ENCODE results near the gene SERPIND1. TPM values are rescaled to one million over a fixed set of nuclear protein-coding genes. Genes with fewer than 3 reads are reported as not detected.
A peak's percentile ranks its signal among the peaks of the same experiment; 100 is the strongest.
"Not testable (repeated sequence)": the region's sequence is repeated elsewhere in the genome, so short reads cannot be mapped to it uniquely, and the experiment has no call there.

SERPIND1 gene, protein sequence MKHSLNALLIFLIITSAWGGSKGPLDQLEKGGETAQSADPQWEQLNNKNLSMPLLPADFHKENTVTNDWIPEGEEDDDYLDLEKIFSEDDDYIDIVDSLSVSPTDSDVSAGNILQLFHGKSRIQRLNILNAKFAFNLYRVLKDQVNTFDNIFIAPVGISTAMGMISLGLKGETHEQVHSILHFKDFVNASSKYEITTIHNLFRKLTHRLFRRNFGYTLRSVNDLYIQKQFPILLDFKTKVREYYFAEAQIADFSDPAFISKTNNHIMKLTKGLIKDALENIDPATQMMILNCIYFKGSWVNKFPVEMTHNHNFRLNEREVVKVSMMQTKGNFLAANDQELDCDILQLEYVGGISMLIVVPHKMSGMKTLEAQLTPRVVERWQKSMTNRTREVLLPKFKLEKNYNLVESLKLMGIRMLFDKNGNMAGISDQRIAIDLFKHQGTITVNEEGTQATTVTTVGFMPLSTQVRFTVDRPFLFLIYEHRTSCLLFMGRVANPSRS
- 1 to 10 TPM; 2.0 to 3.8 (median 3.5) TPM for polyA plus RNA-seq (ENCODE audit: insufficient read length in 4 of 4)

DNA sequence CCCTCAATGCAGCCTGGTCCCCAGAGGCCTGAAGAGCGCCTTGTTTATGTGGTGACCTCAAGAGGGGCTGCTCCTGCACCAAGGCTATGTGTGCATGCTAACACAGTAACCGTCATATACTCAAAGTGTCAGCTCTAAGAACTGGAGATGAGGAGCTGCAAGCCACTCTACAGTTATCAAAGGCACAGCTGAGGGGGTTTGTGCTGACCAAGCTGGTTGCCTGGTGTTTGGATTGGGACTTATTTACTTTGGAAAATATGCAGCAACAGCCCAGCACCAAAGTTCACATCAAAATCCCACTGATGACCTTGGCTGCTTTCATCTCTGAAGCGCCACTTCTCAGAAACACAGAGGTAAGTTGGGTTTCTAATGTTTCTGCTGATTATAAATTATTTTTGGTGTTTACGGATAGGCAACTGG is at the start of gene SERPIND1:
SERPIND1 (plus strand) TSS at position 321 of the 420 bp plus-strand sequence. CDS start 5,200 bp downstream, outside the sequence.
- DNase-seq (ENCODE audit: low read depth in 4 of 4, low spot score in 3 of 4): no peak

DNA sequence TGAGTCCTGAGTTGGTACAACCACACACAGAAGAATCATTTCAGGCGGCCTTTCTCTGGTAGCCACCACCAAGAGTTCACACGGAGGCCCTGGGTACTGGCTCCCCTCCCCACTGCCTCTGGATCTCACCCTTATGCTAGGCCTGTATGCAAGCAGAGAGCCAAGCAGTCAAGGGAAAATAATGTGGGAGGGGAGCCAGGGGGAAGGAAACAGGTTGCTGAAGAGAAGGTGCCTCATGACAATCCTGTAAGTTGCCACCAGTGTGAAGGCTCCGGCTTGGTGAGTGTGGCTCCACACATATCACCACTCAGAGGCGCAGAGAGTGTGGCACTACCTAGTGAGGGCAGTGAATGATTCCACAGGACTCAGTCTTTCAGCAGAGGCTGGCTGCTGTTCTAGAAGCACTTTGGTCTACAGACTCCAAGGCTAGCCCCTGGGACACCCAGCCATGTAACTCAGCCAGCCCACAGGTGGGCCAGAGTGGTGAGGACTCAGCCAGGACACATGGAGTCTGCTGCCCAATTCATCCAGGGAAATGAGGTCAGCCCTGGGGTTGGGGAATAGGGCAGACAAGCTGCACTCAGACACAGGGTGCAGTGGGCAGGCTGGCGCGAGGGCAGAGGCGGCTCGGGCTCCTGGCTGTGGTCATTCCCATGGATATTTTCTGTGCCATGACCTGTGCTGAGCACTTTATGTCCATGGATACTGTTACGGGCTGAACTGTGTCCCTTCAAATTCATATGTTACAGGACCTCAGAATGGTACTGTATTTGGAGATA is 49.0 kb upstream of the SERPIND1 start:
- DNase-seq (ENCODE audit: low read depth in 4 of 4, low spot score in 3 of 4): no peak

DNA sequence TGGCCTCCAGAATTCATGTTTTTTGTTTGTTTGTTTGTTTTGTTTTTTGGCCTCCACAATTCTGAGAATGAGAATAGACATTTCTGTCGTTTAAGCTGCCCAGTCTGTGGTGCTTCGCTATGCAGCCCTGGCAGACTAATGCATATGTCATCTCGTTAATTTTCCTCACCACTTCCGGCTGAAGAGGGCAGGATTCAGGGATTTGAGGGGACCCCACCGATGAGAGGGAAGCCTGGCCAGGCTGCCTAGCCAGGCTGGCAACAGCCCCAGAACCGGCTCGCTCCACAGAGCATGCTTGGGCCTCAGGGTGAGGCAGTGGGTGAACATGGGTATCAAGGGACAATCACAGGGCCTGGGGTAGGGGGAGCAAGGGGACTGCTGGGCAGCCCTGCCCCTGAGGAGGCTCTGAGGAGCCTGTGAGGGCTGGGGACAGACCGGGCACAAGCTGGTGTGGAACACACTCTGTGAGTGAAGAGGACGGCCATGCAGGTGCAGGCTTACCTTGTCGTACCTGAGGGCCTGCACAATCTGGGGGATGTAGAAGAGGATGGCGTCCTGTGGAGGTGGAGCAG is 47.8 kb upstream of the SERPIND1 start:
- no peak for DNase-seq (ENCODE audit: low read depth in 4 of 4, low spot score in 3 of 4)

DNA sequence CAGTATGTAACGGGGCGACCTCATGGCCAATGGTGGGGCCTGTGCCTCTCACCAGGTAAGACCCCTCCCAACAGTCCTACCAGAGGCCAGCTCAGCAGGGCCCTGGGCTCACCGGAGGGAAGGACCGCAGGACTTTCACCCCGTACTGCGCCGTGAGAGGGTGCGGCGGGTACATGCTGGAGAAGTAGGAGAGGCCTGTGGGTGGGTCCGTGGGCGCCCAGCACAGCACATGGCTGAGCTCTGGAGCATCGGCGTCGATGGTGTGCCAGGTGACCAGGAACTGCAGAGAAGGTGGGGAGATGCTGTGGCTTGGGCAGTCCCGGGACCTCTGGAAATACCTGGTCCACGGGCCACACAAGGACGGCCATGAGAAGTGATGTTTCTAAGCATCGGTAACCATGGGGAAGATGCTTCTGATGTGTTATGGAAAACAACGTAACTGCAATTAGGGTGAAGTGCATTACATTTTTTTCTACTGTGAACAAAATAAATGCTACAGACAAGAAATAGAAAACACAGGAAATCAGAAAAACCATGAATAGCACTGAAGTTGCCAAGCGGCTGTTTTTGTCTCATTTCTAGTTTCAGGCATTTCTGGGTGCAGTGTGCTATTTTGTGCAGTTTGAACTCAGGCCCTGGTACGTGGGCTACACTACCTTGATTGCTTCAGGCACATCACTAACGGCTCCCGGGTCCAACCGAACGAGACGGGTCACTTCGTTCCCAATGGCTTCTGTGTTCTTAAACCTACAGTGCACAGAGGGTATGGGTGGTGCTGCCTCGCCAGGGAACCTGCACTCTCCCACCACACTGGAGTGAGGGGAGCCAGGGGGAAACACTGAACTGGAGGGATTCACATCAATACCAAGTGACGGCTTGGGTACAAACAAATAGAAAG is 46.5 kb upstream of the SERPIND1 start:
- DNase-seq (ENCODE audit: low read depth in 4 of 4, low spot score in 3 of 4): no peak

DNA sequence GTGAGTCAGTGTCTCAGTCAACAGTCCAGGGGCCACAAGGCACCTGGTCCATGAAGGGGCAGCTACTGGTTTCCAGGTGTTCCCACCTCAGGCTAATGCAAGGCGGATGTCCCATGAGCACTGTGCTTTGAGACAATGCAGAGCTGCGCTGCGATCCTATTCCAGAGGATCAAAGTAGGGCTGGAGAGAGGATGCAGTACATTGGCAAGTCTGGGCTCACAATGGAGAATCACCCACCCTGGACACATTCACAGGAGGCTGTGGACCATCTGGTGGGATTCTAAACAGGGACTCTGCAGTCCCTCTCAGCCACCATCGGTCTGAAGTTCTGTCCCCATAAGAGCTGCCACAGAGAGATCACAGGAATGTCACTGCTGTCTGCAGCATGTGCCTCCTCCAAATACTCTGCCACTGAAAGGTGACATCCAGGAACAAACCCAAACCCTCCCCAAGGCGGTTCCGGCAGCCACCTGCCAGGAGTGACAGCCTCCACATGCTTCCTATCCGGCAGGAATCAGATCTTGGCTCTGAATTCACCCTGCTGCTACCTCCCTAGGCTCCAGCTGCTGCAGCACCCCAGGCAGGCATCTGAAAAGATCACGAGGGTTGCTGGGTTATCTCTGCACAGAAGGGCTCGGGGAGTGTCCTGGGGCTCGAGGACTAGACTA is 45.3 kb upstream of the SERPIND1 start:
- no peak for DNase-seq (ENCODE audit: low read depth in 4 of 4, low spot score in 3 of 4)

DNA sequence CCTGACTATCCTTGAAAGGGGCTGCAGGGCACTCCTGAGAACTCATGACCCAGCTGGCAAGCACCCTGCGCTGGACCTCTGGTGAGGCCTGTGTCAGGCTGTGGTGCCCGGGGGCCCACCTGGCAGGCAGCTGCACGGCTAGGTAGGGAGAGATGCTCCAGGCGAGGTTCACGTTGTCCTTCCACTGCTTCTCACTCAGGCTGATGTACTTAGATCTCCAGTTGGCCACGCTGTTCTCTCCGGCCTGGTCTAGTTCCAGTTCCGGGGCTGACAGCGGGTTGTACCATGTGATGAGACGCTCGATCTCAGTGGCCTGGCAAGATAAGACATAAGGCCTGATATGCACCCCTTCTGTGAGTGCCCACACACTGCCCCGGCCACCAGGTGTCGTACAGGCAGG is 44.7 kb upstream of the SERPIND1 start:
- no peak for DNase-seq (ENCODE audit: low read depth in 4 of 4, low spot score in 3 of 4)

DNA sequence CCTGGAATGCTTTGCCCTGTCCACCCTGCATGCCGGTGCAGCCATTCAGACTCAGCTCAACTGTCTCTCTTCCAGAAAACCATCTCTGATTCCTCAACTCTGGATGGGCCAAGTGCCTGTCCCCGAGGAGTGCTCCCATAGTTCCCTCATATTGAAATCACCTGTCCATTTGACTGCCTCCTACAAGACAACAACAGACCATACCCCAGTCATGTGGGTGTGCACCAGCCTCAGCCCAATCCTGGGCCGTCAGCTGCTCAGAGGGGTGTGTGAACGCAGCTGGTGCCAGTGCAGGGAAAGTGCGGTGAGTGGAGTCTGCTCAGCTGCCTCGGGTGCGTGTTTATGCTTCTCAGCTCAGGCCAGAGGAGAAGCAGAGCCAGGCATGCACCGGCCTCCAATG is 41.5 kb upstream of the SERPIND1 start:
- DNase-seq (ENCODE audit: low read depth in 4 of 4, low spot score in 3 of 4): not testable (repeated sequence)

DNA sequence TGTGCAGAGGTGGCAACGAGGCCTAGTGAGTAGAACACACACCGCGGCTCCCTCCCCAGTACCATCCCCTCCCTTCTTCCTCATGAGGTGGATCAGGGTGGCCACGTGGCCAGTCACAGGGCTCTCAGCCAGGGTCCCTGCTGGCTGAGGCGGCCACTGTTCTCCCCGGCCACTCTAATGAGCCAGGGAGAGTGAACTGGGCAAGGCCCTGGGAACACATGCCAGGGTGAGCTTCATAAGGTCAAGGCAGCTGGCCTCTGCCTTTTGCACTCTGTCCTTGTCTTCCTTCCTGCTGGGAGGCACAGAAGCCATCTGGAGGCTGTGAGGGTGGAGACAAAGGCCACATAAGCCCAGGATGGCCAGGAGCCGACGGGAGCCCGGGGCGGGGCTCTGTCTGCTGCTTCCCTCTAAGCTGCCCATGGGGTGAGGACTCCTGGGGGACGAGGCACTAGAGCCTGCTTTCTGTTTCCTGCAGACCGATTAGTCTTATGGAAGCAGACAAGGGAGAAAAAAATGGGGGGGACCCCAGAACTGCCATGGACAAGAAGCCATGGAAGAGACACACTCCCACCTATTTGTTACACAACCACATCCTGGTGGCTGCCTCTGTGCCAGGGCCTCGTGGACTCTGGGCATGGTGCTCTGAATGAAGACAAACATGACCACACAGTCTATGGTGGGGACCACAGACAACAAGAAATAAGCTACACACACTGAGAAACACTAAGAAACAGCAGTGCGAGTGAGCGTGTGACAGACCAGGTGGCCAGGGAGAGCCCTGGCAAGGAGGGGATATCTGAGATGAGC is 38.4 kb upstream of the SERPIND1 start:
- not testable (repeated sequence) for DNase-seq (ENCODE audit: low read depth in 4 of 4, low spot score in 3 of 4)

DNA sequence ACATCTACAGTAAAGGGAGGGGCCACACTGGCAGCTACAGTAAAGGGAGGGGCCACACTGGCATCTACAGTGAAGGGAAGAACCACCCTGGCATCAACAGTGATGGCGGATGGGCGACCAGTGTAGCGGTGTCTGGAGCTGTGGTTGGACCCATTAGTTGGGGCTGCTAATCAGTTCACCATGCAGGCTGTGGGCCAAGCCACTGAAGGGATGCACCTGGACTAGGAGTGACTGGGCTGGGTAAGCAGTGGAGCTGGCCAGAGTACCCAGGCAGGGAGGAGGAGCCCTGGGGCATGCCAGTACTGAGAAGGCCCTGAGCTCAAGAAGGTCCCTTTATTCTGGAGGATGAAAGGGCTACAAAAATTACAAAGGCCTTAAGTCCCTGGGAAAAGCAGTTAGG is 37.0 kb upstream of the SERPIND1 start:
- DNase-seq (ENCODE audit: low read depth in 4 of 4, low spot score in 3 of 4): not testable (repeated sequence)

DNA sequence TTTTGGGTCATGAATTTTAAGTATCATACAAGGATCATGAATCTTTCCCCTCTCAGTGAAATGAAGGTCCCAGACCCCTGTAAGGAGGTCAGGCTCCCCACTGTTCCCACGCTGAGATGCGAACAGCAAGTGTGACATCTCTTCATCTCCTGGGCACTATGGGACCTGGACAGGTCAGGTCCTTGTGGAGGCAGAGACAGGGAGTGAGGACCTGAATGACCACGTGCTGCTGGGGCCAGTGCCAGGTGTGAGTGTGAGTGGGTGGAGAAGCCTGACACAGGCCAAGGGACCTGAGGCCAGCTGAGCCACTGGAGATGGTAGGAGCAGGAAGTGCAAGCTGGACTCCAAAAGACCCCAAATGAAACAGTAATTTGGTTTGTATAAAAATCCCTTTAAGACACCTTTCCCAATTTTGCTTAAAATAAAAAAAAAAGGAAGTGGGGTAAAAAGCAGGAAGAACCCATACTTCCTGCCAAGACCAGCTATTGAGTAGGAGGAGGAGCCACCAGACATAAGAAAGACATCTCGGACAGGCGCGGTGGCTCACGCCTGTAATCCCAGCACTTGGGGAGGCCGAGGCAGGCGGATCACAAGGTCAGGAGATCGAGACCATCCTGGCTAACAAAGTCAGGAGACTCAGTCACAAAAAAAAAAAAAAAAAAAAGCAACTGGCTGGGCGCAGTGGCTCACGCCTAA is 35.4 kb upstream of the SERPIND1 start:
- DNase-seq (ENCODE audit: low read depth in 4 of 4, low spot score in 3 of 4): no peak

DNA sequence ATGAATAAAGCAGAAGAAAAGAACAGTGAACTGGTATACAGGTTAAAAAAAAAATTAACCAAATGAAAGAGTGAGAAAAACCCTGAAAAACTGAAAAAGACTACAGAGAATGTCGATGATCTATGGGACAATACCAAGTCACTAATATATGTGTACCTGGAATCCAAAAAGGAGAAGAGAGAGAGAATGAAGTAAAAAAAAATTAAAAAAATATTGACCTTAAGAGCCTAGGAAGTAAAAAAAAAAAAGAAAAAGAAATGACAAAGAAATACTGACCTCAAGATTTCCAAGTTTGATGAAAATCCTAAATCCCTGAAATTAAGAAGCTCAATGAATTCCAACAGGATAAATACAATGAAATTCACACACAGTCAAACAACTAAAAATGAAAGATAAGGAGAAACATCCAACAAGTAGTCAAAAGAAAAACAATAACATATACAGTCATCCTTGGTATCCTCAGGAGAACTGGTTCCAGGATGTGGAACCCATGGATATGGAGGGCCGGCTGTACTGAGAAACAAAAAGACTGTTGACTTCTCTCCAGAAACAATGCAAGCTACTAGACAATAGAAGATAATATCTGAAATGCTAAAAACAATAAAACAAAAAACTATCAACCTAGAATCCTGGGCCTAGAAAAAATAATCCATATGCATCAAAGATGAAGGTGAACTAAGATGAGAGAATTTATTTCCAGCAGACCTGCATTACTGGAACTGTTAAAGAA is 33.5 kb upstream of the SERPIND1 start:
- no peak for DNase-seq (ENCODE audit: low read depth in 4 of 4, low spot score in 3 of 4)

DNA sequence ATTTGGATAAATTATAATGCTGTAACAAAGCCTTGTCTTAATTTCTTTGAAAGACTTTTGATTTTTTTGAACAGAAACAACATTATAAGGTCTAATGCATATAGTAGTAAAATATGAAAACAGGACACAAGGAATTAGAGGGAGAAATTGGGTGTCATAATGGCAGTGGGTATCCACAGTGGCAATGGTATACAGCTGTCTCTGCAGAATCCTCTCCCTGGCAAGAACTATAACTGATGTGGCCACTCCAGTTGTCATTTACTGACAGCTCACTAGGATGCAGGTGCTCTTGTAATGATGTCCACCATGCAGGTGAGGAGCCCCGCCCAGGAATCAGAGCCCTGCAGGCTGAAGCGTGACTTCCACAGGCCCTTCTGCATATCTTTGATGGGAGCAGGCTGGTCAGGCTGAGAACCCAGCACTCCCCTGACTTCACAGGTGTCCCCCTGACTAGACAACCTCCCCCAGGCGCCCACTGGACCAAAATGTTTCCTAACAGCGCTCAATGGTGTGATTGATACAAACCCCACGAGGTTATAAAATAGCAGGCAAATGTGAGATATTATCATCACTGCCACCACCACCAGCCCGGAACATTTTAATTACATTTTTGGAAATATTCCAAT is 32.8 kb upstream of the SERPIND1 start:
- DNase-seq (ENCODE audit: low read depth in 4 of 4, low spot score in 3 of 4): no peak

DNA sequence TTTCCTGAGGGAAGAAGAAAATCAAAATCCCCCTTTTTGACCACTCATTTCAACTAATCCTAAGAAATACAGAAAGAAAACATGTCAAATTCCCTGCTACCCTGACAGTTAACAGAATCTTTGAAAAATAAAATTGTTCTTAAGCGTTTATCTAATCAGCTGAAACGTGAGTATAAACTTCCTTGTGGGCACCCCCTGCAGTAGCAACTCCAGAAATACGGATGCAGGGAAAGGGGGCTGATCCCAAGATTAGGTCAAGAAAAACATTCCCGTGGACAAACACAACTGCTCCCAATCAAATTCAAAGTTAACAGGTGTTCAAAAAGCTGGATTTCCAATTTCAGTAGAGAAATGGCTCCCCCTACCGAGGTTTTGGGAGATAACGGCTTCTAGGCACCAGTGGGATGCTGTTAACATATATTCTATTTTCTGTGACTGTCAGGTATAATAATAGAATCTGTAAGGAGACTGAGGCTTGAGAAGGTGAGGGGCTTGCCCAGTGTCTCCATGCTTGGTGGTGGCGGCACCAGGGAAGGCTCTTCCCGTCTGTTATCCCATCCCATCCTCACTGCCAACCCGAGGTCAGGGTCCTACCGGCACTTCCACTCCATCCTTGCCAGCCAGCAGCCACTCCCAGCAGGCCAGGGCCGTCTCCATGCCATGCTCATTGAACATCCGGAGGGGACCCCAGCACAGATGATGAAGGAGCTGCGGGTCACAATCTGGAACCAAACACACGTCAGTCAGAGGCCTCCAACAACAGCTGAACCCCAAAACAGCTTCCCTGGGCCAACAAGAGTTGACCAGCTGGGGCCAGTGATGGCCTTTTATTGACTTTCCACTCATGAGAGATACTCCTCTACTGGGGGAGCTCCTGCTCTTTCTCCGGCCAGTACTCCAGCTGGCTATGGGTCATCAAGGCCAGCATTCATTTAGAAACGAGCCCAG is 32.0 kb upstream of the SERPIND1 start:
- peak in 1 of 4 donors; percentile 15 for DNase-seq (ENCODE audit: low read depth in 4 of 4, low spot score in 3 of 4)

DNA sequence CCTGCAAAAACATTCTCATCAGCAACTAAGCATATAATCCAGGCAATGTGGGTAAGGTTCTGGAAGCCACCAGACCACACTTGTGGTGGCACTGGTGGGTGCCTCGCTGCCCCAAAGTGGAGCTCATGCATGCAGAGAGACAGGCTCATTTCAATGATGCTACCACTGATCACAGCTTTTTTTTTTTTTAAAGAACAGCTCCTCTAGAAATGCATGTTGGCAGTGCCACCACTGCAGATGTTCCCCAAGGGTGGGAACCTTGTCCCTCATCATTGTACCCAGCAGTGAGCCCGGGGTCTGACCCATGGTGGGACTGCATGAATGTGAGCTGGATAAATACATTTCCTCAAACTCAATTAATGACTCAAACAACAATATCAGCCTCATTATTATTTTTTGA is 31.1 kb upstream of the SERPIND1 start:
- no peak for DNase-seq (ENCODE audit: low read depth in 4 of 4, low spot score in 3 of 4)

DNA sequence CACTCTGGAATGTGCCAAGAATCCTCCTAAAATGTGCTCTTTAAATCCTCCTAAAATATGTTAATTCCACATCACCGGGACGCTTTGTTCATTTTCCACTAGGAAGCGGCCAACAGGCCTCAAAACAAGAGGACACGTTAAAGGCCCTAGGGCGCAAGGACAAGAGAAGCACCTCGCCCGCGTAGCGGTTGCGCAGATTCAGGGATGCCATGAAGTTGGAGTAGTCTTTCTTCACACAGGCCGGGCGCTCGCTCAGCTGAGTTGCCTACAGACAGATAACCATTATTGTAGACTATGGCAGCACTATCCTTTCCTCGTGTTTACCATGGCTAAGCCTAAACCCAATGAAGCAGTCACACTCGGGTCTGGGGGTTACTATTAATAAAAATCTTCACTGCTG is 29.5 kb upstream of the SERPIND1 start:
- DNase-seq (ENCODE audit: low read depth in 4 of 4, low spot score in 3 of 4): no peak

DNA sequence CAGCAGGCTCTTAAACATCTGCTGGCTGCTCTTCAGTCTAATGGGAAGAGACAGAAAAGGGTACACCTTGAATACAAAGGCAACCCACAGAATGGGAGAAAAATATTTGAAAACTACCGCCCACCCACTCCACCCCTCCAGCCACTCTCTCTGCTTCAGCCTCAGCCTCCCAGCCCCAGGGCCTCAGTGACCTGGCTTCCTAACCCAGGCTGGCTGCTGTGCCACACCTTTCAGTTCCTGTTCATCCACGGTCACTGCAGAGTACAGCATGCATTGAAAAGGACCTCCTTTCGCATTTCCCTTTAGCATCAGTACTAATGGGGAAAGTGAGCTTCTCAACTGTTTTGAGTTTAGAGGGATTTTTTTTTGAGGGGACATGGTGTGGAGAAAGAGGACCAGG is 28.8 kb upstream of the SERPIND1 start:
- DNase-seq (ENCODE audit: low read depth in 4 of 4, low spot score in 3 of 4): no peak

Measured in left renal pelvis (tissue), 4 donors.